B cell (primary cell): ENCODE measurements around the gene IGFBP7.

ENCODE experiments used
- EZH2 ChIP-seq: IDR thresholded peaks from 2 replicates; pipeline ENCODE4 v1.6.1; 2012; ENCODE audit warnings: borderline replicate concordance, low read depth, mild to moderate bottlenecking, moderate library complexity, low read length; ENCODE audit not compliant: insufficient read depth, poor library complexity, severe bottlenecking
- TF ChIP-seq, protein P1 (sequence below): fragments of 200-600 bp; IDR thresholded peaks from one replicate; pipeline ENCODE4 v1.8.0; 2022; ENCODE audit warnings: antibody characterized with exemption, mild to moderate bottlenecking

DNA sequence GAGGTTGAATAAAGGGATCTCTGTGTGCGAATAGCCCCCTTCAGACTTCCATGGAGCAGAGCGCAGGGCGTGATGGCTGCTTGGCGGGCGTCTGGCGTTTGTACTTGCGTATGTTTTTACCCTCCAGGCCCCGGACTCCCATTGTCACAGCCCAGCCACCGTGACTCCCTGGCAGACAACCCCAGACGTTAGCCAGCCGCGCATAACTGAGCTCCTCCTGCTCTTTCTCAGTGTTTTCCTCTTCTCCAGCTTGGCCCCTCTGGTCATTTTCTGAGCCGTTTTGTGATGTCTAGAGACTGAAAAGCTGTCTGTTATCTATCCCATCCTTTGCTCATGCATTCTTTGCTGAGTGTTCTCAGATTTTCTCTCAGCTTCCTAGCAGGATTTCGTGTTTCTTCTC lies 54.3 kb downstream of the IGFBP7 start:
- TF ChIP-seq, protein P1, sequence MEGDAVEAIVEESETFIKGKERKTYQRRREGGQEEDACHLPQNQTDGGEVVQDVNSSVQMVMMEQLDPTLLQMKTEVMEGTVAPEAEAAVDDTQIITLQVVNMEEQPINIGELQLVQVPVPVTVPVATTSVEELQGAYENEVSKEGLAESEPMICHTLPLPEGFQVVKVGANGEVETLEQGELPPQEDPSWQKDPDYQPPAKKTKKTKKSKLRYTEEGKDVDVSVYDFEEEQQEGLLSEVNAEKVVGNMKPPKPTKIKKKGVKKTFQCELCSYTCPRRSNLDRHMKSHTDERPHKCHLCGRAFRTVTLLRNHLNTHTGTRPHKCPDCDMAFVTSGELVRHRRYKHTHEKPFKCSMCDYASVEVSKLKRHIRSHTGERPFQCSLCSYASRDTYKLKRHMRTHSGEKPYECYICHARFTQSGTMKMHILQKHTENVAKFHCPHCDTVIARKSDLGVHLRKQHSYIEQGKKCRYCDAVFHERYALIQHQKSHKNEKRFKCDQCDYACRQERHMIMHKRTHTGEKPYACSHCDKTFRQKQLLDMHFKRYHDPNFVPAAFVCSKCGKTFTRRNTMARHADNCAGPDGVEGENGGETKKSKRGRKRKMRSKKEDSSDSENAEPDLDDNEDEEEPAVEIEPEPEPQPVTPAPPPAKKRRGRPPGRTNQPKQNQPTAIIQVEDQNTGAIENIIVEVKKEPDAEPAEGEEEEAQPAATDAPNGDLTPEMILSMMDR: no peak
- no peak for TF ChIP-seq EZH2
